ENCODE data around the gene IL11.
A peak's percentile ranks its signal among the peaks of the same experiment; 100 is the strongest.

Gene IL11

DNA sequence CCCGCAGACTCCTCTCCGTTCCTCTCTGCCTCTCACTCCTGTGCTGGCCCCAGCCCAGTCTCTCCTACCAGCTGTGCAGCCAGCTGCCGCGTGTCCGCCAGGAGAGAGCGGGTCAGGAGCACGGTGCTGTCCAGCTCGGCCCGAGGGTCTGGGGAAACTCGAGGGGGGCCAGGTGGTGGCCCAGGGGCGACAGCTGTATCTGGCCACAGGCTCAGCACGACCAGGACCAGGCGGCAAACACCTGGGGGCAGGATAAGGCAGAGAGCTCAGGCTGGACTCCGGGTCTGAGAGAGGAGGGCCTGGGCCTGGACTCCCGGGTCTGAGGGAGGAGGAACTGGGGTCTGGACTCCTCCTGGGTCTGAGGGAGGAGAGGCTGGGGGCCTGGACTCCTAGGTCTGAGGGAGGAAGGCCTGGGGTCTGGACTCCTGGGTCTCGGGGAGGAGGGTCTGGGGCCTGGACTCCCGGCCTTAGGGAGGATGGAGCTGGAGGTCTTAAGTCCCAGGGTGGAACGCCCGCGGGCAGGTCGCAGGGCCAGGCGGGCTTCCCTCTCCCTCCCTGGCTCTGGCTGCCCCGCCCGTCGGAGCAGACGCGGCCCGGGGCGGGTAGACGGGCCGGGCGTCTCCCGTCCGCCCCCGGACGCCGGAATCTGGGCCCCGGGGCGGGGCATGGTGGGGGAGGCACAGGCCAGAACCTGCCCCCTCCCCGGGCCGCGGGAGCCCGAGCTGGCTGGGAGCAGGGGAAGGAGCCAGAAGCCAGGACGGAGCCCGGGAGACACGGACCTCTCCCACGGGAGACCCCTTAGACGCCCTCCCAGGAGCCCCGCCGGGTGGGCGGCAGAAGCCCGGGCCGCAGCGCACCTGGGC lies 1.3 kb downstream of the IL11 start:
- DNase-seq (ENCODE audit: low spot score): peak; percentile 68
- Histone ChIP-seq H3K4me3 (ENCODE audit: severe bottlenecking) (peak overlapping the region; percentile 26), H3K9me3 (ENCODE audit: severe bottlenecking) (no peaks in the 10 kb centered on the region), H3K36me3 (ENCODE audit: low read depth) (no peaks in the 10 kb centered on the region), H3K27ac (ENCODE audit: poor library complexity, severe bottlenecking) (peak overlapping the region; percentile 48), H3K4me1 (ENCODE audit: insufficient read depth, poor library complexity, severe bottlenecking) (peaks cover 8% of the 10 kb centered on the region), H3K27me3 (ENCODE audit: insufficient read depth, poor library complexity, severe bottlenecking) (no peaks in the 10 kb centered on the region)
- TF ChIP-seq, protein P1, sequence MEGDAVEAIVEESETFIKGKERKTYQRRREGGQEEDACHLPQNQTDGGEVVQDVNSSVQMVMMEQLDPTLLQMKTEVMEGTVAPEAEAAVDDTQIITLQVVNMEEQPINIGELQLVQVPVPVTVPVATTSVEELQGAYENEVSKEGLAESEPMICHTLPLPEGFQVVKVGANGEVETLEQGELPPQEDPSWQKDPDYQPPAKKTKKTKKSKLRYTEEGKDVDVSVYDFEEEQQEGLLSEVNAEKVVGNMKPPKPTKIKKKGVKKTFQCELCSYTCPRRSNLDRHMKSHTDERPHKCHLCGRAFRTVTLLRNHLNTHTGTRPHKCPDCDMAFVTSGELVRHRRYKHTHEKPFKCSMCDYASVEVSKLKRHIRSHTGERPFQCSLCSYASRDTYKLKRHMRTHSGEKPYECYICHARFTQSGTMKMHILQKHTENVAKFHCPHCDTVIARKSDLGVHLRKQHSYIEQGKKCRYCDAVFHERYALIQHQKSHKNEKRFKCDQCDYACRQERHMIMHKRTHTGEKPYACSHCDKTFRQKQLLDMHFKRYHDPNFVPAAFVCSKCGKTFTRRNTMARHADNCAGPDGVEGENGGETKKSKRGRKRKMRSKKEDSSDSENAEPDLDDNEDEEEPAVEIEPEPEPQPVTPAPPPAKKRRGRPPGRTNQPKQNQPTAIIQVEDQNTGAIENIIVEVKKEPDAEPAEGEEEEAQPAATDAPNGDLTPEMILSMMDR (IDR thresholded peaks at IDR 0.05; ENCODE audit: poor library complexity, severe bottlenecking): no peak
- peak; percentile 22; the same call in 2 of the 3 replicates for ATAC-seq (ENCODE audit: low read depth)

DNA sequence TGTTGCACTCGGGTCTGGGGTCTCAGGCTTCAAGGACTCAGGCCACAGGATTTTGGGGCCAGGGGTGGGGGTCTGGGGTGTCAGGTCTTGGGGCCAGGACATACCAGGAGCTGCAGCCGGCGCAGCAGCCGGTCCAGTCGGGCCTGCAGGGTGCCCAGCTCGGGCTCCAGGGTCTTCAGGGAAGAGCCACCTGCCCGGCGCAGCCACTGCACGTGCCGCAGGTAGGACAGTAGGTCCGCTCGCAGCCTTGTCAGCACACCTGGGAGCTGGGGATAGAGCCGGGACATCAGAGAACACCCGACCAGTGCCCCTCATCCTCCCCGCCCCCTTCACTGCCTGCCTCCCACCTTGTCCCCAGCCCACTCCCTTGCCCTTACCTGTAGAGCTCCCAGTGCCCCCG lies 2.2 kb downstream of the IL11 start:
- no peak for ATAC-seq (ENCODE audit: low read depth)
- no peaks in the 10 kb centered on the region for H3K27me3 ChIP-seq (ENCODE audit: insufficient read depth, poor library complexity, severe bottlenecking)
- no peak for DNase-seq (ENCODE audit: low spot score)
- H3K36me3 ChIP-seq (ENCODE audit: low read depth): no peaks in the 10 kb centered on the region
- H3K27ac ChIP-seq (ENCODE audit: poor library complexity, severe bottlenecking): peak overlapping the region; percentile 48
- no peak overlapping the region for H3K4me3 ChIP-seq (ENCODE audit: severe bottlenecking)
- H3K9me3 ChIP-seq (ENCODE audit: severe bottlenecking): no peaks in the 10 kb centered on the region
- TF ChIP-seq, protein P1 (IDR thresholded peaks at IDR 0.05; ENCODE audit: poor library complexity, severe bottlenecking): no peak
- peaks cover 8% of the 10 kb centered on the region for H3K4me1 ChIP-seq (ENCODE audit: insufficient read depth, poor library complexity, severe bottlenecking)

DNA sequence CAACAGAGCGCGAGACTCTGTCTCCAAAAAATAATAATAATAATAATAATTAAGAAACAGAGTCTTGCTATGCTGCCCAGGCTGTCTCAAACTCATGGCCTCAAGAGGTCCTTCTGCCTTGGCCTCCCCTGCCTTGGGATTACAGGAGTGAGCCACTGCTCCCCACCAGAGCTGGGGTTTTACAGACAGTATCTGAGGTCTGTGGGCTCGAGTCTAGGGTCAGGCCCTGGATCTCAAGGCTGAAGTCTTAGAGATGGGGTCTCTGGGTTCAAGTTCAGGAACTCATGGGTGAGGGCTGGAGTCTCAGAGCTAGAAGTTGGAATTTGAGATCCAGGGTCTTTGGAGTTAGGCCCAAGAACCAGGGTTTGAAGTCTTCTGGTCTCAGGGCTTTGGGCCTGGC lies 3.5 kb downstream of the IL11 start:
- Histone ChIP-seq H3K27me3 (ENCODE audit: insufficient read depth, poor library complexity, severe bottlenecking) (no peaks in the 10 kb centered on the region), H3K36me3 (ENCODE audit: low read depth) (no peaks in the 10 kb centered on the region), H3K4me1 (ENCODE audit: insufficient read depth, poor library complexity, severe bottlenecking) (no peaks in the 10 kb centered on the region), H3K27ac (ENCODE audit: poor library complexity, severe bottlenecking) (no peak overlapping the region), H3K9me3 (ENCODE audit: severe bottlenecking) (no peaks in the 10 kb centered on the region), H3K4me3 (ENCODE audit: severe bottlenecking) (no peak overlapping the region)
- TF ChIP-seq, protein P1 (IDR thresholded peaks at IDR 0.05; ENCODE audit: poor library complexity, severe bottlenecking): no peak
- no peak for DNase-seq (ENCODE audit: low spot score)
- no peak for ATAC-seq (ENCODE audit: low read depth)

DNA sequence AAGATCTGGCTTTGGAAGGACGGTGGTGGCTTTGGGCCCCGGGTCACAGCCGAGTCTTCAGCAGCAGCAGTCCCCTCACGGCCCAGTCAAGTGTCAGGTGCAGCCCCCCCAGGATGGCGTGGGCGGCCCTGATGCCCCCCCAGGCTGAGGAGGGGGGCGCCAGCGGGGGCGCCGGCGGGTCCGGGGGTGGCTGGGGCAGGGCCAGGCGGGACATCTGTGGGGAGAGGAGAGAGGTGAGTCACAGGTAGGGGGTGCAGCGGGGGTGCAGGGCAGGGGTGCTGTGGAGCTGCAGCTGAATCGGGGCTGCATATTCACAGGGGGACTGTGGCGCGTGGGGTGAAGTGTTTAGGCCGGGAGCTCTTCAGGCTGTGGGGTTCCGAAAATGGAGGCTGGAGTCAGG lies 4.3 kb downstream of the IL11 start:
- no peak for ATAC-seq (ENCODE audit: low read depth)

More for the DNA sequence above, 4.3 kb downstream of the IL11 start:
- H3K9me3 ChIP-seq (ENCODE audit: severe bottlenecking): no peaks in the 10 kb centered on the region
- TF ChIP-seq, protein P1 (IDR thresholded peaks at IDR 0.05; ENCODE audit: poor library complexity, severe bottlenecking): no peak
- no peaks in the 10 kb centered on the region for H3K27me3 ChIP-seq (ENCODE audit: insufficient read depth, poor library complexity, severe bottlenecking)
- no peak overlapping the region for H3K4me3 ChIP-seq (ENCODE audit: severe bottlenecking)
- no peaks in the 10 kb centered on the region for H3K4me1 ChIP-seq (ENCODE audit: insufficient read depth, poor library complexity, severe bottlenecking)
- no peak for DNase-seq (ENCODE audit: low spot score)
- no peaks in the 10 kb centered on the region for H3K36me3 ChIP-seq (ENCODE audit: low read depth)
- H3K27ac ChIP-seq (ENCODE audit: poor library complexity, severe bottlenecking): no peak overlapping the region

All from RWPE2 (cell line).